HG03354 (cell line): ENCODE results near the gene SEC61A1.
A peak's percentile ranks its signal among the peaks of the same experiment; 100 is the strongest.

Experiments used
- ATAC-seq: cut with Tn5 transposase; IDR thresholded peaks from one replicate; pipeline ENCODE4 v1.9.1; 2021; ENCODE audit warnings: mild to moderate bottlenecking; ENCODE audit not compliant: unreplicated experiment, poor library complexity, severe bottlenecking

Gene SEC61A1

GRCh38 chr3:128054367-128054766 lies 2.1 kb downstream of the SEC61A1 start:
- no peak for ATAC-seq

GRCh38 chr3:128056258-128056657 lies 4.0 kb downstream of the SEC61A1 start:
- no peak for ATAC-seq

GRCh38 chr3:128060473-128061381 lies 8.5 kb downstream of the SEC61A1 start:
- ATAC-seq = no peak

- ATAC-seq = no peak
Measured at GRCh38 chr3:128062033-128062745, 10.0 kb downstream of the SEC61A1 start.

- no peak for ATAC-seq
Measured at GRCh38 chr3:128063865-128064264, 11.6 kb downstream of the SEC61A1 start.

- no peak for ATAC-seq
Measured at GRCh38 chr3:128064962-128065361, 12.7 kb downstream of the SEC61A1 start.

GRCh38 chr3:128066114-128066513 lies 13.9 kb downstream of the SEC61A1 start:
- ATAC-seq = no peak

GRCh38 chr3:128066676-128067075 lies 14.4 kb downstream of the SEC61A1 start:
- ATAC-seq = no peak

GRCh38 chr3:128067489-128067888 lies 15.3 kb downstream of the SEC61A1 start:
- no peak for ATAC-seq

- no peak for ATAC-seq
Measured at GRCh38 chr3:128068156-128068620, 16.0 kb downstream of the SEC61A1 start.

GRCh38 chr3:128069271-128069670 lies 17.0 kb downstream of the SEC61A1 start:
- ATAC-seq = no peak

- no peak for ATAC-seq
Measured at GRCh38 chr3:128070898-128071591, 18.8 kb downstream of the SEC61A1 start.

GRCh38 chr3:128071771-128072453 lies 19.7 kb downstream of the SEC61A1 start:
- no peak for ATAC-seq

- ATAC-seq = no peak
Measured at GRCh38 chr3:128072454-128073184, 20.4 kb downstream of the SEC61A1 start.

GRCh38 chr3:128073185-128073725 lies 21.0 kb downstream of the SEC61A1 start:
- no peak for ATAC-seq

- no peak for ATAC-seq
Measured at GRCh38 chr3:128073807-128074206, 21.6 kb downstream of the SEC61A1 start.

GRCh38 chr3:128074851-128075521 lies 22.7 kb downstream of the SEC61A1 start:
- peak; percentile 6 for ATAC-seq
